Non-pigmented ciliary epithelial cell (primary cell): ENCODE data around the gene ALG3.

Source experiments
- DNase-seq: peaks from one replicate; pipeline ENCODE4 v3.0.0-alpha.2; 2010; ENCODE audit warnings: low read depth

The ALG3 gene

GRCh38 chr3:184259878-184260723 lies 11.3 kb upstream of the ALG3 start:
- no peak for DNase-seq

- DNase-seq: no peak
Measured at GRCh38 chr3:184259396-184259877, 10.7 kb upstream of the ALG3 start.

- no peak for DNase-seq
Measured at GRCh38 chr3:184258926-184259325, 10.2 kb upstream of the ALG3 start.

GRCh38 chr3:184257083-184257915 lies 8.5 kb upstream of the ALG3 start:
- DNase-seq: no peak

- DNase-seq: no peak
Measured at GRCh38 chr3:184255291-184256039, 6.7 kb upstream of the ALG3 start.

GRCh38 chr3:184250167-184250828 lies 1.5 kb upstream of the ALG3 start:
- DNase-seq: peak; percentile 47

GRCh38 chr3:184249412-184250166 lies 827 bp upstream of the ALG3 start, which contains the start of gene EEF1AKMT4:
Gene EEF1AKMT4, plus strand, starts transcription at chr3:184249672. Its CDS starts 23 bp downstream, at chr3:184249695.
- peak; percentile 93 for DNase-seq

GRCh38 chr3:184242297-184242685 lies 6.5 kb downstream of the ALG3 start:
- DNase-seq: no peak

- no peak for DNase-seq
Measured at GRCh38 chr3:184241447-184242296, 7.1 kb downstream of the ALG3 start.

GRCh38 chr3:184241141-184241446 lies 7.7 kb downstream of the ALG3 start:
- no peak for DNase-seq

GRCh38 chr3:184240384-184241140 lies 8.2 kb downstream of the ALG3 start:
- no peak for DNase-seq

- DNase-seq: no peak
Measured at GRCh38 chr3:184239708-184240107, 9.1 kb downstream of the ALG3 start.

GRCh38 chr3:184239221-184239620 lies 9.5 kb downstream of the ALG3 start:
- no peak for DNase-seq

- DNase-seq: no peak
Measured at GRCh38 chr3:184238246-184238818, 10.4 kb downstream of the ALG3 start.

GRCh38 chr3:184237807-184238206 lies 11.0 kb downstream of the ALG3 start:
- no peak for DNase-seq

GRCh38 chr3:184237211-184237610 lies 11.6 kb downstream of the ALG3 start:
- DNase-seq: no peak

GRCh38 chr3:184236636-184237035 lies 12.1 kb downstream of the ALG3 start:
- no peak for DNase-seq

- no peak for DNase-seq
Measured at GRCh38 chr3:184236033-184236410, 12.7 kb downstream of the ALG3 start.
